Measurements from ENCODE around the gene ADAM12.

ADAM12 gene

GRCh38 chr10:126433351-126433750 lies 45.1 kb upstream of the ADAM12 start:
- Histone ChIP-seq H3K4me3 (ENCODE audit: low read length) (no peak overlapping the region), H4K20me1 (ENCODE audit: control insufficient read depth, insufficient read depth, low read depth, low read length) (no peaks in the 10 kb centered on the region), H3F3A (ENCODE audit: control insufficient read depth, insufficient read depth) (no peaks in the 10 kb centered on the region), H3K9me3 (ENCODE audit: control insufficient read depth, insufficient read depth, low read length) (no peaks in the 10 kb centered on the region), H3K79me2 (ENCODE audit: control insufficient read depth, low read length) (no peaks in the 10 kb centered on the region), H3K4me1 (ENCODE audit: control insufficient read depth, low read length) (no peaks in the 10 kb centered on the region), H3K27ac (ENCODE audit: low read depth, low read length) (no peak overlapping the region), H3K36me3 (ENCODE audit: control insufficient read depth, low read length) (no peaks in the 10 kb centered on the region), H3K27me3 (ENCODE audit: control insufficient read depth, low read length) (no peaks in the 10 kb centered on the region), H3K9me2 (replicated peaks; ENCODE audit: control insufficient read depth, low read length) (no peaks in the 10 kb centered on the region), H3K4me2 (ENCODE audit: low read length) (no peak overlapping the region)
- TF ChIP-seq, protein P1, sequence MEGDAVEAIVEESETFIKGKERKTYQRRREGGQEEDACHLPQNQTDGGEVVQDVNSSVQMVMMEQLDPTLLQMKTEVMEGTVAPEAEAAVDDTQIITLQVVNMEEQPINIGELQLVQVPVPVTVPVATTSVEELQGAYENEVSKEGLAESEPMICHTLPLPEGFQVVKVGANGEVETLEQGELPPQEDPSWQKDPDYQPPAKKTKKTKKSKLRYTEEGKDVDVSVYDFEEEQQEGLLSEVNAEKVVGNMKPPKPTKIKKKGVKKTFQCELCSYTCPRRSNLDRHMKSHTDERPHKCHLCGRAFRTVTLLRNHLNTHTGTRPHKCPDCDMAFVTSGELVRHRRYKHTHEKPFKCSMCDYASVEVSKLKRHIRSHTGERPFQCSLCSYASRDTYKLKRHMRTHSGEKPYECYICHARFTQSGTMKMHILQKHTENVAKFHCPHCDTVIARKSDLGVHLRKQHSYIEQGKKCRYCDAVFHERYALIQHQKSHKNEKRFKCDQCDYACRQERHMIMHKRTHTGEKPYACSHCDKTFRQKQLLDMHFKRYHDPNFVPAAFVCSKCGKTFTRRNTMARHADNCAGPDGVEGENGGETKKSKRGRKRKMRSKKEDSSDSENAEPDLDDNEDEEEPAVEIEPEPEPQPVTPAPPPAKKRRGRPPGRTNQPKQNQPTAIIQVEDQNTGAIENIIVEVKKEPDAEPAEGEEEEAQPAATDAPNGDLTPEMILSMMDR (IDR thresholded peaks at IDR 0.05; ENCODE audit: low read depth, low read length, poor library complexity, severe bottlenecking), result no peak
- TF ChIP-seq EZH2phosphoT487 (IDR thresholded peaks at IDR 0.05; ENCODE audit: borderline replicate concordance, low read length), result no peak

DNA sequence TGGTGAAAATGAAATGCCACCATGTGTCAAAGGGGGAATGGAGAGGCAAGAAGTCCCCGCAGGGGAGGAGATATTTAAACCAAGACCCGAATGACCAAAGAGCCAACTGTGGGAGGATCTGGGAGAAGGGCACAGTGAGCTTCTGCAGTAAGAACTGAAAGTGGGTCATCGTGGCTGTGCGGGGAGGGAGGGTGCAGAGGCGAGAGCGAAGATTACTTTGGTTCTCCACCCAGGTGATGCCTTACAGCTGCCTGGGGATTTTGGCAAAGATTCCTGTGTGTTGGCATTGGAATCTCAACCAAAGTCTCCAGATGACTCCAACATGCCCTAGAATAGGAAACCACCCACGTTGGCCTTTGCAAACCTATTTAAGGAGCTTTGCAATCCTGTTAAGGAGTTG lies 44.2 kb upstream of the ADAM12 start:
- Histone ChIP-seq H4K20me1 (ENCODE audit: control insufficient read depth, insufficient read depth, low read depth, low read length) (no peaks in the 10 kb centered on the region), H3K27ac (ENCODE audit: low read depth, low read length) (no peak overlapping the region), H3F3A (ENCODE audit: control insufficient read depth, insufficient read depth) (no peaks in the 10 kb centered on the region), H3K9me3 (ENCODE audit: control insufficient read depth, insufficient read depth, low read length) (no peaks in the 10 kb centered on the region), H3K4me3 (ENCODE audit: low read length) (no peak overlapping the region), H3K4me2 (ENCODE audit: low read length) (no peak overlapping the region), H3K79me2 (ENCODE audit: control insufficient read depth, low read length) (no peaks in the 10 kb centered on the region), H3K27me3 (ENCODE audit: control insufficient read depth, low read length) (no peaks in the 10 kb centered on the region), H3K4me1 (ENCODE audit: control insufficient read depth, low read length) (no peaks in the 10 kb centered on the region), H3K9me2 (replicated peaks; ENCODE audit: control insufficient read depth, low read length) (no peaks in the 10 kb centered on the region), H3K36me3 (ENCODE audit: control insufficient read depth, low read length) (no peaks in the 10 kb centered on the region)
- TF ChIP-seq, protein P1 (IDR thresholded peaks at IDR 0.05; ENCODE audit: low read depth, low read length, poor library complexity, severe bottlenecking), result no peak
- no peak for TF ChIP-seq EZH2phosphoT487 (IDR thresholded peaks at IDR 0.05; ENCODE audit: borderline replicate concordance, low read length)

GRCh38 chr10:126431816-126432215 lies 43.5 kb upstream of the ADAM12 start:
- Histone ChIP-seq H3K9me3 (ENCODE audit: control insufficient read depth, insufficient read depth, low read length) (no peaks in the 10 kb centered on the region), H3K4me1 (ENCODE audit: control insufficient read depth, low read length) (no peaks in the 10 kb centered on the region), H4K20me1 (ENCODE audit: control insufficient read depth, insufficient read depth, low read depth, low read length) (no peaks in the 10 kb centered on the region), H3K9me2 (replicated peaks; ENCODE audit: control insufficient read depth, low read length) (no peaks in the 10 kb centered on the region), H3F3A (ENCODE audit: control insufficient read depth, insufficient read depth) (no peaks in the 10 kb centered on the region), H3K4me2 (ENCODE audit: low read length) (no peak overlapping the region), H3K27me3 (ENCODE audit: control insufficient read depth, low read length) (no peaks in the 10 kb centered on the region), H3K4me3 (ENCODE audit: low read length) (no peak overlapping the region), H3K36me3 (ENCODE audit: control insufficient read depth, low read length) (no peaks in the 10 kb centered on the region), H3K79me2 (ENCODE audit: control insufficient read depth, low read length) (no peaks in the 10 kb centered on the region), H3K27ac (ENCODE audit: low read depth, low read length) (no peak overlapping the region)
- TF ChIP-seq, protein P1 (IDR thresholded peaks at IDR 0.05; ENCODE audit: low read depth, low read length, poor library complexity, severe bottlenecking), result no peak
- TF ChIP-seq EZH2phosphoT487 (IDR thresholded peaks at IDR 0.05; ENCODE audit: borderline replicate concordance, low read length), result no peak

DNA sequence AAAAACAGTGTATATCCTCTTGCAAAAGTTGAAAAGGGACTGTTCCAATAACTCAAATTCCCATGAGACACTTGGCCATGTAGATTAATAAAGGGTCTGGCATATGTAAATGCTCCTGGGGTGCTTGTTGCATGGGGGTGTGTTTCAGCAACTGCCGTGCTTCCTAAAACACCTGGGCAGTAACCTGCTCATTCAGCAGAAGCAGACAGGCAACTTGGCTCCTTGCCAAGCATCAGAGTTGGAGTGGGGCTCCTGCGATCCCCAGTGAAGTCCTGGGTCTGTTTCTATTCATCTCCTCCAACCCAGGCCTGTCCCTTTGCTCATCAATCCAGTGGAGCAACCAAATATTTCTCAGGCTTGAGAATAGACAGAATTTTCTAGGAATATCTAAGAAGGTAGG lies 42.2 kb upstream of the ADAM12 start:
- Histone ChIP-seq H3K9me3 (ENCODE audit: control insufficient read depth, insufficient read depth, low read length) (no peaks in the 10 kb centered on the region), H3K79me2 (ENCODE audit: control insufficient read depth, low read length) (no peaks in the 10 kb centered on the region), H3K4me2 (ENCODE audit: low read length) (no peak overlapping the region), H3K27me3 (ENCODE audit: control insufficient read depth, low read length) (no peaks in the 10 kb centered on the region), H3K4me3 (ENCODE audit: low read length) (no peak overlapping the region), H4K20me1 (ENCODE audit: control insufficient read depth, insufficient read depth, low read depth, low read length) (no peaks in the 10 kb centered on the region), H3K9me2 (replicated peaks; ENCODE audit: control insufficient read depth, low read length) (no peaks in the 10 kb centered on the region), H3F3A (ENCODE audit: control insufficient read depth, insufficient read depth) (no peaks in the 10 kb centered on the region), H3K4me1 (ENCODE audit: control insufficient read depth, low read length) (no peaks in the 10 kb centered on the region), H3K27ac (ENCODE audit: low read depth, low read length) (no peak overlapping the region), H3K36me3 (ENCODE audit: control insufficient read depth, low read length) (no peaks in the 10 kb centered on the region)
- TF ChIP-seq, protein P1 (IDR thresholded peaks at IDR 0.05; ENCODE audit: low read depth, low read length, poor library complexity, severe bottlenecking), result no peak
- TF ChIP-seq EZH2phosphoT487 (IDR thresholded peaks at IDR 0.05; ENCODE audit: borderline replicate concordance, low read length), result no peak

Measured in DOHH2 (cell line).